CD4-positive, alpha-beta T cell (primary cell): ENCODE results near the gene GAPDHS. TPM values are rescaled to one million over a fixed set of nuclear protein-coding genes. Genes with fewer than 3 reads are reported as not detected.

ENCODE experiments used
- ATAC-seq: fragments of 200-7000 bp; cut with Tn5 transposase; one replicate; pipeline ENCODE4 v1.10.0; 2022; ENCODE audit warnings: mild to moderate bottlenecking; ENCODE audit not compliant: poor library complexity
- CTCF ChIA-PET: fragments of 350-600 bp; sonication (Branson Sonifier 250); formaldehyde crosslinking; loops from one replicate; lab custom pipeline; 2021; ENCODE audit warnings: antibody characterized with exemption, inconsistent platforms; lab: Charles Lee
- POLR2A ChIA-PET: fragments of 350-600 bp; sonication (Branson Sonifier 250); formaldehyde crosslinking; loops from one replicate; lab custom pipeline; 2021; ENCODE audit warnings: antibody characterized with exemption, inconsistent platforms; lab: Charles Lee
- DNase-seq, 14 experiments: peaks; one replicate each; pipeline ENCODE4 v3.0.0-alpha.2; 2013 to 2020; ENCODE audit warnings: mixed read lengths in 2 of 14
- H3K27ac ChIP-seq, 2 donors: one replicate each; pipeline versions ENCODE4 v1.5.1 to v1.7.0; 2013; ENCODE audit warnings: low read length in 2 of 2, low read depth in 1 of 2, mild to moderate bottlenecking in 1 of 2
- H3K27me3 ChIP-seq, 2 experiments: 1 replicate in 1 of 2; 2 replicates in 1 of 2; pipeline versions ENCODE4 v1.6.1 to v1.7.0; 2013; ENCODE audit warnings: low read length in 2 of 2, control low read depth in 1 of 2, mild to moderate bottlenecking in 1 of 2, moderate library complexity in 1 of 2; ENCODE audit not compliant: insufficient read depth in 2 of 2, control insufficient read depth in 1 of 2
- H3K36me3 ChIP-seq: one replicate; pipeline ENCODE4 v1.6.1; 2013; ENCODE audit warnings: low read length, control low read depth; ENCODE audit not compliant: insufficient read depth
- H3K4me1 ChIP-seq: one replicate; pipeline ENCODE4 v1.6.1; 2013; ENCODE audit warnings: low read length, control low read depth; ENCODE audit not compliant: insufficient read depth
- H3K4me3 ChIP-seq: one replicate; pipeline ENCODE4 v1.5.1; 2013; ENCODE audit warnings: mild to moderate bottlenecking, low read length, moderate library complexity
- H3K9me3 ChIP-seq, 2 experiments: 1 replicate in 1 of 2; 2 replicates in 1 of 2; pipeline versions ENCODE4 v1.6.1 to v1.7.0; 2013; ENCODE audit warnings: low read length in 2 of 2, mild to moderate bottlenecking in 2 of 2, control low read depth in 1 of 2, moderate library complexity in 1 of 2; ENCODE audit not compliant: control insufficient read depth in 1 of 2, insufficient read depth in 1 of 2
- H3K27ac Mint-ChIP-seq: one replicate; pipeline ENCODE4 v1.8.0; 2020; ENCODE audit warnings: mixed read lengths
- H3K27me3 Mint-ChIP-seq: one replicate; pipeline ENCODE4 v1.8.0; 2021; ENCODE audit warnings: mixed read lengths
- H3K36me3 Mint-ChIP-seq: one replicate; pipeline ENCODE4 v1.8.0; 2021; ENCODE audit warnings: low read depth, mixed read lengths
- H3K4me1 Mint-ChIP-seq: one replicate; pipeline ENCODE4 v1.8.0; 2021; ENCODE audit warnings: low read depth, mixed read lengths
- H3K4me3 Mint-ChIP-seq: one replicate; pipeline ENCODE4 v1.8.0; 2020; ENCODE audit warnings: mild to moderate bottlenecking, mixed read lengths
- H3K9me3 Mint-ChIP-seq: one replicate; pipeline ENCODE4 v1.8.0; 2020; ENCODE audit warnings: mixed read lengths
- intact Hi-C, 2 experiments: fragments of 100-400 bp; cut with DNase I in 1 of 2; cut with micrococcal nuclease in 1 of 2; formaldehyde crosslinking; loops; one replicate each; pipeline versions ENCODE4 v1.15.1 to v1.9.0; 2023 to 2025; cut with DNase I, micrococcal nuclease
- total RNA-seq, 174 experiments: library from RNA in 2 of 174; stranded (reverse) in 2 of 174; gene quantifications; one replicate each; pipeline ENCODE4 v1.2.3 and lab custom pipeline; 2021 to 2026
- TF ChIP-seq, protein P1 (sequence below): fragments of 200-600 bp; IDR thresholded peaks from one replicate; pipeline ENCODE4 v1.8.0; 2022; ENCODE audit warnings: antibody characterized with exemption, mild to moderate bottlenecking

Gene GAPDHS
- total RNA-seq, 2 experiments from 2014 or later: not detected

DNA sequence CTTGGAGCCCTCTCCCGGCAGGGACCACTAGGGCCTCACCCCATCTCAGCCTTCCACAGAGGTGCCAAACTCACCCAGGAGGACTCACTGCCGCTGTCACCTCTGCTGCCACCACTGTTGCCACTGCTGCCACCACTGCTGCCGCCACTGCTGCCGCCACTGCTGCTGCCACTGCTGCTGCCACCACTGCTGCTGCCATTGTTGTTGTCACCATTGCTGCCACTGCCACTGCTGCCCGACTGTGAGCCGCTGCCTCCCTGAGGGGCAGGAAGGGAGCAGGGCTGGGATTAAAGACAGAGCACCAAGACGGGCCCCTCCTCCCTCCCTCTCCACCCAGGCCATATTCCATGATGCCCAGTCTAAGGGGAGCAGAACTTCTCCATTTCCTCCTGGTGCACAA is 21.9 kb upstream of the GAPDHS start:
- Histone ChIP-seq H3K36me3 (no peaks in the 10 kb centered on the region), H3K4me1 (peaks cover 20% of the 10 kb centered on the region), H3K9me3 (peaks cover 0 to 3% of the 10 kb centered on the region in 2 experiments), H3K4me3 (no peak overlapping the region), H3K27me3 (peaks cover 24 to 26% of the 10 kb centered on the region in 2 experiments), H3K27ac (no peak overlapping the region)
- Mint-ChIP-seq H3K4me1 (peaks cover 17% of the 10 kb centered on the region), H3K36me3 (no peaks in the 10 kb centered on the region), H3K27me3 (peaks cover 74% of the 10 kb centered on the region), H3K4me3 (no peak overlapping the region), H3K9me3 (no peaks in the 10 kb centered on the region), H3K27ac (no peak overlapping the region)
- ATAC-seq: no peak
- POLR2A ChIA-PET: no interaction called here
- CTCF ChIA-PET: interaction anchor here (1.6 kb wide), 1 partner anchor 11 kb away, joined by 4 read pairs; no protein-coding TSS in a partner anchor
- TF ChIP-seq, protein P1, sequence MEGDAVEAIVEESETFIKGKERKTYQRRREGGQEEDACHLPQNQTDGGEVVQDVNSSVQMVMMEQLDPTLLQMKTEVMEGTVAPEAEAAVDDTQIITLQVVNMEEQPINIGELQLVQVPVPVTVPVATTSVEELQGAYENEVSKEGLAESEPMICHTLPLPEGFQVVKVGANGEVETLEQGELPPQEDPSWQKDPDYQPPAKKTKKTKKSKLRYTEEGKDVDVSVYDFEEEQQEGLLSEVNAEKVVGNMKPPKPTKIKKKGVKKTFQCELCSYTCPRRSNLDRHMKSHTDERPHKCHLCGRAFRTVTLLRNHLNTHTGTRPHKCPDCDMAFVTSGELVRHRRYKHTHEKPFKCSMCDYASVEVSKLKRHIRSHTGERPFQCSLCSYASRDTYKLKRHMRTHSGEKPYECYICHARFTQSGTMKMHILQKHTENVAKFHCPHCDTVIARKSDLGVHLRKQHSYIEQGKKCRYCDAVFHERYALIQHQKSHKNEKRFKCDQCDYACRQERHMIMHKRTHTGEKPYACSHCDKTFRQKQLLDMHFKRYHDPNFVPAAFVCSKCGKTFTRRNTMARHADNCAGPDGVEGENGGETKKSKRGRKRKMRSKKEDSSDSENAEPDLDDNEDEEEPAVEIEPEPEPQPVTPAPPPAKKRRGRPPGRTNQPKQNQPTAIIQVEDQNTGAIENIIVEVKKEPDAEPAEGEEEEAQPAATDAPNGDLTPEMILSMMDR: no peak
- no peak for DNase-seq
- intact Hi-C loops: no loop called here

DNA sequence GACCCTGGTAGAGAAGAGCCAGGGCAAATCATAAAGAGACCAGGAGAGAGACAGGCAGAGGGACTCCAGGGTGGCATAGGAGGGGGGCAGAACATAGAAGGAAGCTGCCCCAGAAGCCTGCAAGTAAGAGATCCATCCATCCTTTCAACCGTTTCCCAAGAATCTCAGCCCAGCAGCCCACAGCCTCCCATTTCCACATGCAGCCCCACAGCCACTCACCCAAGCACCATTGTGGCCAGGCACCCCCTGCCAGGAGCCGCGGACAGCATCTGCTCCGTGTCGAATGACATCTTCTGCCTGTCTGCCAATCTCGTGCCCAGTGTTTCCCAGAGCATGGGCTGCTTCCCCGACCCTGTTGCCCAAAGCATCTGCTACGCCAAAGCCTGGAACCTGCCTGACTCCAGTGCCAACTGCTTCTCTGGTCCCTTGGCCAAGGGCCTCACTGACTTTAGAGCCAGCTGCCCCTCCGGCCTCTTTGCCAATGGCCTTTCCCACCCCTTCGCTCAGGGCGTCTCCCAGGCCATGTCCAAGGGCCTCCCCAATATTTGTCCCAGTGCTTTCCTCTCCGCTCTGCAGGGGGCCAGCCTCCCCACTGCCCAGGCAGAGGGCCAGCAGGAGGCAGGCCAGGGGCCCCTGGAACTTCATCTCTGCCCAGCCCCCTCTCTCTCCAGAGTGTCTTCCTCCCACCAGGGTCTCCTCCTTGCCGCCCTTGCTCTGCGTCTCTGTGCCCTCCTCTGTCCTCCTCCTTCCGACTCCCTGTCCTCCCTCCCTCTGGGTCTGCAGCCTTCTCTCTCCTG is 20.2 kb upstream of the GAPDHS start:
- intact Hi-C loops: no loop called here
- Mint-ChIP-seq H3K4me1 (peaks cover 17% of the 10 kb centered on the region), H3K27ac (no peak overlapping the region), H3K27me3 (peaks cover 65% of the 10 kb centered on the region), H3K36me3 (no peaks in the 10 kb centered on the region), H3K4me3 (no peak overlapping the region), H3K9me3 (no peaks in the 10 kb centered on the region)
- ATAC-seq (no peak), DNase-seq (no peak)
- ChIA-PET POLR2A (no interaction called here), CTCF (no interaction called here)
- H3K4me1 ChIP-seq: peaks cover 20% of the 10 kb centered on the region
- no peaks in the 10 kb centered on the region for H3K36me3 ChIP-seq
- H3K27me3 ChIP-seq: peaks cover 19% of the 10 kb centered on the region in 2 experiments
- TF ChIP-seq, protein P1: no peak
- no peak overlapping the region for H3K27ac ChIP-seq
- peaks cover 0 to 3% of the 10 kb centered on the region in 2 experiments for H3K9me3 ChIP-seq
- no peak overlapping the region for H3K4me3 ChIP-seq

DNA sequence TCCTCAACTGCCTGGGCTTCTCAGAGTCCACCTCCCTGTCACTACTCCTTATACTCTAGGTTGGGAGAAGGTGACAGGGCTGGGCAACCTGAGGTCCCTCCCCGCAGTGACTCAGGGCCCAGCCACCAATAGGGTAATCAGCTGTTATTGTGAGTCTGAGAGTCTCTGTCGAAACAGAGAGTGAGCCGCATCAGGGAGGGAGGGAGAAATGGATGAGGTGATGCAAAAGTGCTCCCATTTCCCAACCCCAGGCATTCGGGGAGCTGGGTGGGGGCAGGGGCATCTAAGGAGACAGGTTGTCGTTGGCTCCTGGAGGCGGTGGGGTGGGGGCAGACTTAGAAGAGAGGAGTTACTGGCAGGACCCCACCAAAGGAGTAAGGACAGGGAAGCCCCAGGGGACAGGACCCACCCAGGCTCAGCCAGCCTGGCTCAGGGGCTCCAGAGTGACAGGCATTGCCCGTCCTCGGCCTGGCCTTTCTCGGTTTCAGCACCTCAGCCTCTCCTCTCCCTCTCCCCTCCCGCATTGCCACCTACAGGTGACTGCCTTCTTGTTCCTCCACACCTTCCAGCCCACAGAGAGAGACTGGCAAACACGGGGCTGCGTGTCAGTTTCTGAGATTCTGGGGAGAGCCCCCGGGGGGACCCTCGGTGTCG is 19.5 kb upstream of the GAPDHS start, which contains the start of gene DMKN:
TSS of gene DMKN (minus strand) at position 22 of the 654 bp plus-strand sequence. CDS start 174 bp downstream, outside the sequence.
- Histone ChIP-seq H3K27me3 (peaks cover 19% of the 10 kb centered on the region in 2 experiments), H3K4me1 (peaks cover 20% of the 10 kb centered on the region), H3K27ac (no peak within 1 kb of the TSS), H3K9me3 (peaks cover 0 to 3% of the 10 kb centered on the region in 2 experiments), H3K4me3 (no peak within 1 kb of the TSS), H3K36me3 (no peaks in the 10 kb centered on the region)
- H3K27ac Mint-ChIP-seq: no peak within 1 kb of the TSS
- intact Hi-C loops: no loop called here
- H3K4me1 Mint-ChIP-seq: peaks cover 17% of the 10 kb centered on the region
- ChIA-PET POLR2A (no interaction called here), CTCF (no interaction called here)
- no peak within 1 kb of the TSS for H3K4me3 Mint-ChIP-seq
- no peak for DNase-seq
- H3K27me3 Mint-ChIP-seq: peaks cover 63% of the 10 kb centered on the region
- TF ChIP-seq, protein P1: no peak
- no peak for ATAC-seq
- no peaks in the 10 kb centered on the region for H3K36me3 Mint-ChIP-seq
- H3K9me3 Mint-ChIP-seq: no peaks in the 10 kb centered on the region
